ENCODE data around the gene AMZ1. TPM values are rescaled to one million over a fixed set of nuclear protein-coding genes. Genes with fewer than 3 reads are reported as not detected.
"Not testable (repeated sequence)": the region's sequence is repeated elsewhere in the genome, so short reads cannot be mapped to it uniquely, and the experiment has no call there.

The AMZ1 gene
- total RNA-seq, 2 experiments from 2014 or later = 0.14 TPM

- H3K9me3 Mint-ChIP-seq (ENCODE audit: low read depth) = no peaks in the 10 kb centered on the region
- CTCF ChIA-PET = interaction anchor here (0.6 to 3.9 kb wide), 11 partner anchors 8 to 249 kb away, joined by 3 to 35 read pairs (median 3); no protein-coding TSS in a partner anchor
- peaks cover 9% of the 10 kb centered on the region for H3K36me3 Mint-ChIP-seq (ENCODE audit: low read depth)
- no peak overlapping the region for H3K27ac Mint-ChIP-seq
- no peak for DNase-seq
- POLR2A ChIA-PET = interaction anchor here (0.6 kb wide), 1 partner anchor 146 kb away, joined by 3 read pairs; no protein-coding TSS in a partner anchor
- no peak overlapping the region for H3K4me3 Mint-ChIP-seq
- no peaks in the 10 kb centered on the region for H3K27me3 Mint-ChIP-seq
- H3K4me1 Mint-ChIP-seq = peaks cover 67% of the 10 kb centered on the region
- intact Hi-C loops (cut with DNase I, micrococcal nuclease) = loop anchor here in 1 of 2 experiments (5.0 kb wide), 1 partner anchor 144 kb away; no protein-coding TSS in a partner anchor
- no peak for ATAC-seq
Measured at GRCh38 chr7:2718296-2718965, 30.4 kb downstream of the AMZ1 start.

- H3K27me3 Mint-ChIP-seq = no peaks in the 10 kb centered on the region
- H3K4me1 Mint-ChIP-seq = peaks cover 66% of the 10 kb centered on the region
- no peaks in the 10 kb centered on the region for H3K9me3 Mint-ChIP-seq (ENCODE audit: low read depth)
- ATAC-seq = peak; percentile 40
- CTCF ChIA-PET = interaction anchor here (0.6 to 3.9 kb wide), 10 partner anchors 9 to 249 kb away, joined by 3 to 35 read pairs (median 4); no protein-coding TSS in a partner anchor
- DNase-seq = peak; percentile 85
- H3K36me3 Mint-ChIP-seq (ENCODE audit: low read depth) = peaks cover 9% of the 10 kb centered on the region
- intact Hi-C loops (cut with DNase I, micrococcal nuclease) = loop anchor here in 1 of 2 experiments (5.0 kb wide), 1 partner anchor 143 kb away; no protein-coding TSS in a partner anchor
- H3K27ac Mint-ChIP-seq = no peak overlapping the region
- POLR2A ChIA-PET = interaction anchor here (0.6 kb wide), 2 partner anchors 147 to 349 kb away, joined by 3 to 5 read pairs; no protein-coding TSS in a partner anchor
- H3K4me3 Mint-ChIP-seq = no peak overlapping the region
Measured at GRCh38 chr7:2719007-2719406, 31.0 kb downstream of the AMZ1 start.

GRCh38 chr7:2720024-2720423 is 32.0 kb downstream of the AMZ1 start:
- Mint-ChIP-seq H3K9me3 (ENCODE audit: low read depth) (no peaks in the 10 kb centered on the region), H3K4me3 (no peak overlapping the region), H3K27me3 (no peaks in the 10 kb centered on the region), H3K36me3 (ENCODE audit: low read depth) (peaks cover 8% of the 10 kb centered on the region), H3K4me1 (peaks cover 57% of the 10 kb centered on the region), H3K27ac (peak overlapping the region; percentile 42)
- intact Hi-C loops (cut with DNase I, micrococcal nuclease) = loop anchor here (1.0 to 2.0 kb wide), 4 partner anchors 38 to 124 kb away; partner anchors contain the start of gene GNA12 (in 1 of the 2)
- CTCF ChIA-PET = interaction anchor here (1.5 to 3.9 kb wide), 2 partner anchors 10 to 13 kb away, joined by 7 to 35 read pairs; no protein-coding TSS in a partner anchor
- POLR2A ChIA-PET = no interaction called here
- peak; percentile 57 for DNase-seq
- ATAC-seq = no peak

- intact Hi-C loops (cut with DNase I, micrococcal nuclease) = loop anchor here in 1 of 2 experiments (2.0 kb wide), 1 partner anchor 37 kb away; no protein-coding TSS in a partner anchor
Measured at GRCh38 chr7:2721842-2722241, 33.8 kb downstream of the AMZ1 start.

GRCh38 chr7:2722591-2722990 is 34.6 kb downstream of the AMZ1 start:
- no peak for DNase-seq
- no peaks in the 10 kb centered on the region for H3K9me3 Mint-ChIP-seq (ENCODE audit: low read depth)
- ATAC-seq = no peak
- H3K36me3 Mint-ChIP-seq (ENCODE audit: low read depth) = peaks cover 8% of the 10 kb centered on the region
- H3K27me3 Mint-ChIP-seq = no peaks in the 10 kb centered on the region
- intact Hi-C loops (cut with DNase I, micrococcal nuclease) = no loop called here
- H3K4me1 Mint-ChIP-seq = peaks cover 32% of the 10 kb centered on the region
- CTCF ChIA-PET = interaction anchor here (2.1 kb wide), 1 partner anchor 12 kb away, joined by 7 read pairs; no protein-coding TSS in a partner anchor
- H3K4me3 Mint-ChIP-seq = no peak overlapping the region
- POLR2A ChIA-PET = no interaction called here
- no peak overlapping the region for H3K27ac Mint-ChIP-seq

More at GRCh38 chr7:2721842-2722241, 33.8 kb downstream of the AMZ1 start:
- ChIA-PET CTCF (interaction anchor here (3.9 kb wide), 1 partner anchor 12 kb away, joined by 35 read pairs; no protein-coding TSS in a partner anchor), POLR2A (no interaction called here)
- no peak for ATAC-seq
- Mint-ChIP-seq H3K9me3 (ENCODE audit: low read depth) (no peaks in the 10 kb centered on the region), H3K27ac (no peak overlapping the region), H3K4me1 (peaks cover 39% of the 10 kb centered on the region), H3K27me3 (no peaks in the 10 kb centered on the region), H3K36me3 (ENCODE audit: low read depth) (peaks cover 9% of the 10 kb centered on the region), H3K4me3 (no peak overlapping the region)
- no peak for DNase-seq

GRCh38 chr7:2723138-2723850 is 35.3 kb downstream of the AMZ1 start:
- peaks cover 4% of the 10 kb centered on the region for H3K36me3 Mint-ChIP-seq (ENCODE audit: low read depth)
- POLR2A ChIA-PET = no interaction called here
- no peaks in the 10 kb centered on the region for H3K27me3 Mint-ChIP-seq
- intact Hi-C loops (cut with DNase I, micrococcal nuclease) = no loop called here
- CTCF ChIA-PET = interaction anchor here (2.1 kb wide), 1 partner anchor 13 kb away, joined by 7 read pairs; no protein-coding TSS in a partner anchor
- no peak for ATAC-seq
- H3K4me3 Mint-ChIP-seq = no peak overlapping the region
- DNase-seq = no peak
- no peak overlapping the region for H3K27ac Mint-ChIP-seq
- H3K4me1 Mint-ChIP-seq = peaks cover 25% of the 10 kb centered on the region
- H3K9me3 Mint-ChIP-seq (ENCODE audit: low read depth) = no peaks in the 10 kb centered on the region

- H3K36me3 Mint-ChIP-seq (ENCODE audit: low read depth); H3K4me3 Mint-ChIP-seq; DNase-seq; ATAC-seq; H3K27me3 Mint-ChIP-seq; H3K9me3 Mint-ChIP-seq (ENCODE audit: low read depth); POLR2A ChIA-PET; H3K27ac Mint-ChIP-seq; intact Hi-C loops (cut with DNase I, micrococcal nuclease): not testable (repeated sequence)
- CTCF ChIA-PET = interaction anchor here (0.6 to 2.1 kb wide), 3 partner anchors 11 to 25 kb away, joined by 3 to 7 read pairs (median 3); no protein-coding TSS in a partner anchor
- H3K4me1 Mint-ChIP-seq = peaks cover 19% of the 10 kb centered on the region
Measured at GRCh38 chr7:2724036-2724435, 36.0 kb downstream of the AMZ1 start.

GRCh38 chr7:2724453-2725177 is 36.6 kb downstream of the AMZ1 start:
- POLR2A ChIA-PET = no interaction called here
- H3K27ac Mint-ChIP-seq = no peak overlapping the region
- H3K4me1 Mint-ChIP-seq = peaks cover 16% of the 10 kb centered on the region
- ATAC-seq = no peak
- DNase-seq = no peak
- H3K27me3 Mint-ChIP-seq = no peaks in the 10 kb centered on the region
- H3K36me3 Mint-ChIP-seq (ENCODE audit: low read depth) = peaks cover 4% of the 10 kb centered on the region
- CTCF ChIA-PET = interaction anchor here (0.6 to 2.1 kb wide), 3 partner anchors 11 to 25 kb away, joined by 3 to 7 read pairs (median 3); no protein-coding TSS in a partner anchor
- no peak overlapping the region for H3K4me3 Mint-ChIP-seq
- intact Hi-C loops (cut with DNase I, micrococcal nuclease) = no loop called here
- no peaks in the 10 kb centered on the region for H3K9me3 Mint-ChIP-seq (ENCODE audit: low read depth)

GRCh38 chr7:2725178-2726105 is 37.4 kb downstream of the AMZ1 start:
- ChIA-PET CTCF (interaction anchor here (0.7 kb wide), 1 partner anchor 16 kb away, joined by 4 read pairs; no protein-coding TSS in a partner anchor), POLR2A (no interaction called here)
- DNase-seq (no peak), ATAC-seq (no peak)
- Mint-ChIP-seq H3K27me3 (no peaks in the 10 kb centered on the region), H3K9me3 (ENCODE audit: low read depth) (no peaks in the 10 kb centered on the region), H3K36me3 (ENCODE audit: low read depth) (peaks cover 4% of the 10 kb centered on the region), H3K4me1 (peaks cover 9% of the 10 kb centered on the region), H3K27ac (no peak overlapping the region), H3K4me3 (no peak overlapping the region)
- intact Hi-C loops (cut with DNase I, micrococcal nuclease) = no loop called here

GRCh38 chr7:2726316-2727018 is 38.5 kb downstream of the AMZ1 start:
- peaks cover under 1% of the 10 kb centered on the region for H3K4me1 Mint-ChIP-seq
- intact Hi-C loops (cut with DNase I, micrococcal nuclease) = no loop called here
- H3K9me3 Mint-ChIP-seq (ENCODE audit: low read depth) = no peaks in the 10 kb centered on the region
- H3K4me3 Mint-ChIP-seq = no peak overlapping the region
- no peak overlapping the region for H3K27ac Mint-ChIP-seq
- ChIA-PET POLR2A (no interaction called here), CTCF (no interaction called here)
- peaks cover 6% of the 10 kb centered on the region for H3K36me3 Mint-ChIP-seq (ENCODE audit: low read depth)
- ATAC-seq (no peak), DNase-seq (no peak)
- no peaks in the 10 kb centered on the region for H3K27me3 Mint-ChIP-seq

Data from activated CD4-positive, alpha-beta T cell treated with anti-CD3 and anti-CD28 coated beads for 36 hours (primary cell).